HTERT RPE-1 (cell line): Measurements from ENCODE around the gene HMGN3.
"Not testable (repeated sequence)": the region's sequence is repeated elsewhere in the genome, so short reads cannot be mapped to it uniquely, and the experiment has no call there.

ENCODE experiments used
- in situ Hi-C: fragments of 300-500 bp; cut with MboI; formaldehyde crosslinking; loops from 4 replicates; pipeline ENCODE4 v1.14.3; 2020; ENCODE audit warnings: low sequenced_read_pairs

The HMGN3 gene

GRCh38 chr6:79234150-79235022 is at the start of gene HMGN3:
Gene HMGN3 (minus strand): TSS chr6:79234682.
- in situ Hi-C loops = no loop called here

DNA sequence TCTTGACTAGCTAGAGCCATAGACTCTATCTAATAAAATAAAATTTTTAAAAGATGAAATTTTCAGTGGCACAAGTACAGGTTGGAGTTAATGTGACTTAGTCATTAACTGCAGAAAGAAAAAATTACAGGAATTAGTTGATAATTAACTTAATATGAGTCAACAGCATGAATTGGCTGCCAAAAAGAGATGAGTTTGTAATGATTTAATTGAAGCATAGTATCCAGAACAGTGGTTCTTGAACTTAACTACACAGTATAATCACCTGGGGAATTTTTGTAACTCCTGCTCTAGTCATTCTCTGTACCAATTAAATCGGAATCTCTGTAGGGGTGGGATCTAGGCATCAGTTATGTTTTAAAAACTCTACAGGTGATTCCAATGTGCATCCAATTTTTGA is 46.3 kb upstream of the HMGN3 start:
- in situ Hi-C loops = no loop called here

- in situ Hi-C loops = no loop called here
Observed at GRCh38 chr6:79277109-79277508, 42.6 kb upstream of the HMGN3 start.

DNA sequence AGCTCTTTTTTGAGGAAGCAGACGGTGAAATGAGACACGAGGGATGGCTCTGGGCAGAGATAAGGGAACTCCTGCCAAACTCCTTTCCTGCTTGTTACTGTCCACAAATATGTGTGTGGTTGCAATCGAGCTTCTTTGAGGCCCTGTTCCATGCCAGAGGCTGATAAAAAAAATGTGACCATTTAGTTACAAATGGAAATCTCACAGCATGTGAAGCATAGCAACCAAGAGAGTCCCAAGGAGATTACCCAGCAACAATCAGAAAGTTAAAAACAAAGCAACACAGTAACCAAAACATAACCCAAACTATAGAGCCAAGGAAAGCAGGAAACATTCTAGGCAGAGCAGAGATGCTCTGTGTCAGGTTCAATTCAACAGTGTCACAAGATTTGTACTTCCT is 35.4 kb upstream of the HMGN3 start:
- in situ Hi-C loops = no loop called here

GRCh38 chr6:79267128-79267527 is 32.6 kb upstream of the HMGN3 start:
- in situ Hi-C loops = no loop called here

DNA sequence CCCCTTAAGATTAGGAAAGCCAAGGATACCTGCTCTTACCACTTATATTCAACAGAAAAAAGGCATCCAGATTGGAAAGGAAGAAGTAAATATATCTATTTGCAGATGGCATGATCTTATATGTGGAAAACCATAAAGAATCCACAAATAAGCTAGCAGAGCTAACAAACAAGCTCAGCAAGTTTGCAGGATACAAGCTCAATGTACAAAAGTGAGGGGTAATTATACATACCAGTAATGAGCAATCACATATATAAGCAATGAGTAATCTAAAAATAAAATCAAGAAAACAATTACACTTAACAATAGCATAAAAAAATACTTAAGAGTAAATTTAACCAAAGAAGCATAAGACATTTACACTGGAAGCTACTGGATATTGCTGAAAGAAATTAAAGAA is 31.6 kb upstream of the HMGN3 start:
- in situ Hi-C loops = no loop called here

DNA sequence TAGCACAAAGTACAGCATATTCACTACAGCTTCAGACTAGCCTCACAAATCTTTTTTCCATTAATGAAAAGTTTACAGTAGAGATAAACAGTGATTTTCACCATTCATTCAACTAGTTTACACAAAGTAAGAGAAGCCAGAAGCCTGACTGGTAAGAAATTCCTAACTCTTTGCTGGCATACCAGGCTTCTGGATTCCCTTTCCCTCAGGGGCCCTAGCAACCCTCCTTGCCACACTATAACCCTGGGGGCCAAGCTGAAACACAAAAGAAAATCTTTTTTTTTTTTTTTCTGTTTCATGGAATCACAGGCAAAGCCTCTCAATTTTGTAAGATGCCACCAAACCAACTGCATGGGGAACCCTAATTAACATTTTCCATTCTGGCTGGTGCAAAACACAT is 28.9 kb upstream of the HMGN3 start:
- in situ Hi-C loops = no loop called here

DNA sequence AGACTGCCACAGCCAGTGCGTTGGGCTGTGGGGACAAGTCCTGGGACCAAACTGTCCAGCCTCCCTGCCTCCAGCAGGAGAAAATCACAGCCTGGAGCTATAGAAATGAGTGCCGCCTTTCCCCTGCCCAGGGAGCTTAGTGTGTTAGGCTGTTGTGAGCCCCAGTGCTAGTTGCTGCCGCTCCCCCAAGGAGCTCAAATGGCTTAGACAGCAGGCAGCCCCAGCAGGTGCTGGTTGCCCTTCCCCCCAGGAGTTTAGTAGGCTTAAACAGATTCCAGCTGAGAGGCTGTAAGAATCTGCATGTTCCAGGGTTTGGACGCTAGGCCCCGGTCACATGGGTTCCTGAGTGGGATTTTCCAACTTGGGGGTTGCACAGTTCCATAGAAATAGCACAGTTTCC is 27.2 kb upstream of the HMGN3 start:
- in situ Hi-C loops = no loop called here

DNA sequence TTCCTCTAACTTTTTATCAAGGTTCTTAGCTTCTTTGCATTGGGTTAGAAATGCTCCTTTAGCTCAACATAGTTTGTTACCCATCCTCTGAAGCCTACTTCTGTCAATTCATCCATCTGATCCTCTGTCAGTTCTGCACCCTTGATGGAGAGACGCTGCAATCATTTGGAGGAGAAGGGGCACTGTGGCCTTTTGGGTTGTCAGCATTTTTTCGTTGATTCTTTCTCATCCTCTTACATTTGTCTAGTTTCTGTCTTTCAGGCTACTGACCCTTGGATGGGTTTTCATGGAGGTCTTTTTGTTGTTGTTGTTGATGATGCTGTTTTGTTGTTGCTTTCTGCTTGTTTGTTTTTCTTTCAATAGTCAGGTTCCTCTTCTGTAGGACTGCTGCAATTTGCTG is 26.3 kb upstream of the HMGN3 start:
- in situ Hi-C loops = no loop called here

DNA sequence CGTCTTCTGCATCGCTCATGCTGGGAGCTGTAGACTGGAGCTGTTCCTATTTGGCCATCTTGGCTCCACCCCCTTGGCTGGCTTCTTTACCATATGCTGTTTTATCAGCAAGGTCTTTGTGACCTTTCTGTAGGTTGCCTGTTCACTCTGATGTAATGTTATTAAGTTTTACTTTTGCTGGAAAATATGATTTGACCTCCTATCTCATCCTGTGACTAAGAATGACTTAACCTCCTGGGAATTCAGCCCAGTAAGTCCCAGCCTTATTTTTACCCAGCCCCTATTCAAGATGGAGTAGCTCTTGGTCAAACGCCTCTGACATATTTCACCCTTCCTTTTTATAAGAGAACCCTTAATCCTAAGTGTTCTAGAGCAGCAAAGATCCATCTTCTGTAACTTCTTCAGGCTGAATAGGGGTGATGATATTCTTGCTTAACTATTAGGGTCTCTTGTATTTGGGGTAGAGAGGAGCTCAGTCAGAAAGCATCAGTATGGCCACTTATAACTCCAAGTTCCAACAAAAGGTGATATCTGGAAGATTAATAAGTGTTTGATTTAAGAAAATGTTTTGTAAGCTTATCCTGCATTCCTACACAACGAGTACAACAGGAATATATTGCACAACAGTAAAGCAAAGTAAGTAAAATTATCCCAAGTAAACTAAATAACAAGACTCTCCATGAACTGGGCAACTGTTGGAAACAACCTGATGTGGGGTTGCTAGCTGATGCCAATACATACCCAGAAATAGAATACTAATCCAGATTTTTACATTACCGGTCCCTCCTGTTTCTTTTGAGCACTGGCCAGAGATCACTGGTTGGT is 23.1 kb upstream of the HMGN3 start:
- in situ Hi-C loops = no loop called here

- in situ Hi-C loops = not testable (repeated sequence)
Observed at GRCh38 chr6:79256770-79257169, 22.3 kb upstream of the HMGN3 start.

DNA sequence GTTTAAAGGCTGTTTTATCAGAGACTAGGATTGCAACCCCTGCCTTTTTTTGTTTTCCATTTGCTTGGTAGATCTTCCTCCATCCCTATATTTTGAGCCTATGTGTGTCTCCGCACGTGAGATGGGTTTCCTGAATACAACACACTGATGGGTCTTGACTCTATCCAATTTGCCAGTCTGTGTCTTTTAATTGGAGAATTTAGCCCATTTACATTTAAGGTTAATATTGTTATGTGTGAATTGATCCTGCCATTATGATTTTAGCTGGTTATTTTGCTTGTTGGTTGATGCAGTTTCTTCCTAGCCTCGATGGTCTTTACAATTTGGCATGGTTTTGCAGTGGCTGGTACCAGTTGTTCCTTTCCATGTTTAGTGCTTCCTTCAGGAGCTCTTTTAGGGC is 20.6 kb upstream of the HMGN3 start:
- in situ Hi-C loops = not testable (repeated sequence)

- in situ Hi-C loops = no loop called here
Observed at GRCh38 chr6:79250559-79250958, 16.1 kb upstream of the HMGN3 start.

DNA sequence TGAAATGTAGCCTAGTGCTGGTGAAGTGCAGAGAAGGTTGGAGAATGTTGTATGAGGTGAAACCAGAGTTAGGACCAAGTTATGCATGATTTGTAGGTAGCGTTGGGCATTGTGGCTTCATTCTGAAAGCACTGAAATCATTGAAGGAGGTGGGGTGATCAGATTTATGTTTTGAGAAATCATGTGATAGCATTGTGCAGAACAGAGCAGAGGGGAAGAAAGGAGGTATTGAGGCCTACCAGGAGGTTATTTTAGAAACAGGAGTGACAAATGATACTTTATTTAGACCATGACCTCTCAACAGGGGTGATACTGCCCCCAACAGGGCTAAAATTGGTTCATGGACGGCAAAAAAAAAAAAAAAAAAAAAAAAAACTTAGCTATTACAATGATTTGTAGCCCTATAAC is 15.6 kb upstream of the HMGN3 start:
- in situ Hi-C loops = no loop called here

- in situ Hi-C loops = no loop called here
Observed at GRCh38 chr6:79249136-79249535, 14.7 kb upstream of the HMGN3 start.

- in situ Hi-C loops = no loop called here
Observed at GRCh38 chr6:79246891-79247290, 12.4 kb upstream of the HMGN3 start.

GRCh38 chr6:79241228-79241627 is 6.7 kb upstream of the HMGN3 start:
- in situ Hi-C loops = no loop called here

GRCh38 chr6:79240509-79240908 is 6.0 kb upstream of the HMGN3 start:
- in situ Hi-C loops = no loop called here

DNA sequence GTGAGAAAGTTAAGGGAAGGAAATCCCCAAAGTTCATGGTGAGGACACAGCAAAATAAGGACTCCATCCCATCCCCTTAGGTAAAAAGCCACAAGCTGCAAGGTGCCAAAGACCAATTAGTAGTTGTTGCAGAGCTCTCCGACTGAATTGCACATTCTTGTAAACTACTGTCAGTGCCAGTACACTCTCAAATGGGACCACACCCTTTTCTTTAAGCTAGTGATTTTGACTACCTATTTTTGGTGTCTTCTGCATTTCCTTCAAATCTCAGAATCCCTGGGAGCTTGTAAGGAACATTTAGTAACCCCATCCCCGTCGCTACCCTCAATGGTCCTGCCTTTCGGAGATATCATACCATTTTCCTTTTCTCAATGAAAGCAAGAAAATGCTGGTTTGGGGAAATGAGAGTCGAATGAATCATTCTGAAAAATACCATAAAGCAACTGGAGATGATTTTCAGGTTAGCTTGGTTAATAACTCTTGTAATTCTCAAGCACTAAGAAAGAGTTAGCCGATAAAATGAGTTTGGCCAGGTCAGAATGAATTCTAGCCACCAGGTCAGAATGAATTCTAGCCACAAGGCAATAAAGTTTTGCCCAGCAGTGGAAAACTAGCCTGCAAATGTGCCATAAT is 5.2 kb upstream of the HMGN3 start:
- in situ Hi-C loops = no loop called here

GRCh38 chr6:79238919-79239318 is 4.4 kb upstream of the HMGN3 start:
- in situ Hi-C loops = no loop called here

DNA sequence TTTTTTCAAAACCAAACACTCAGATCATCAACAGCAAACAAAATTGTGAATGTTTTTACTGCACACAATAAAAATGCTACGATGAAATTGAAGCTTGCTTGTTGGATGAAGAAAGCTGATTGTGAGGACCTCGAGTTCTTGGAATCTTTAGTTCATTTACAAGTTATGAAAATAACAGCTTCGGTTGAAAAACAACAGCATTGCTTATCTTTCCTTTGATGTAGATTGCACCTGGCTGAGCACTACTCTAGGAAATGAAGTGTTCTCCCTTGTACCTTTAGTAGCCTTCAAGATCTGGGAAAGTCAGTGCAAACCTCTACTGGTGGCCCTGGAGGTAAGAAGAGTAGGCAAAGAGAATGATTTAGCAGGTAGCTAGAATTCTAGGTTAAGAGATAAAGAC is 2.2 kb upstream of the HMGN3 start:
- in situ Hi-C loops = no loop called here
